OCI-LY7 (cell line): Measurements from ENCODE around the gene CPB2.

ENCODE experiments used
- EZH2phosphoT487 ChIP-seq: fragments of 200-600 bp; sonication (generic); IDR thresholded peaks from 2 replicates; pipeline ENCODE4 v1.6.1; 2018; ENCODE audit warnings: low read depth, borderline replicate concordance, mild to moderate bottlenecking, mixed run types, antibody characterized with exemption, low read length, moderate library complexity, mixed read lengths
- TF ChIP-seq, protein P1 (sequence below): fragments of 200-600 bp; sonication (generic); conservative IDR thresholded peaks from 2 replicates; pipeline ENCODE4 v1.5.1; 2014; ENCODE audit warnings: mild to moderate bottlenecking, antibody characterized with exemption, low read length, moderate library complexity, mixed read lengths

DNA sequence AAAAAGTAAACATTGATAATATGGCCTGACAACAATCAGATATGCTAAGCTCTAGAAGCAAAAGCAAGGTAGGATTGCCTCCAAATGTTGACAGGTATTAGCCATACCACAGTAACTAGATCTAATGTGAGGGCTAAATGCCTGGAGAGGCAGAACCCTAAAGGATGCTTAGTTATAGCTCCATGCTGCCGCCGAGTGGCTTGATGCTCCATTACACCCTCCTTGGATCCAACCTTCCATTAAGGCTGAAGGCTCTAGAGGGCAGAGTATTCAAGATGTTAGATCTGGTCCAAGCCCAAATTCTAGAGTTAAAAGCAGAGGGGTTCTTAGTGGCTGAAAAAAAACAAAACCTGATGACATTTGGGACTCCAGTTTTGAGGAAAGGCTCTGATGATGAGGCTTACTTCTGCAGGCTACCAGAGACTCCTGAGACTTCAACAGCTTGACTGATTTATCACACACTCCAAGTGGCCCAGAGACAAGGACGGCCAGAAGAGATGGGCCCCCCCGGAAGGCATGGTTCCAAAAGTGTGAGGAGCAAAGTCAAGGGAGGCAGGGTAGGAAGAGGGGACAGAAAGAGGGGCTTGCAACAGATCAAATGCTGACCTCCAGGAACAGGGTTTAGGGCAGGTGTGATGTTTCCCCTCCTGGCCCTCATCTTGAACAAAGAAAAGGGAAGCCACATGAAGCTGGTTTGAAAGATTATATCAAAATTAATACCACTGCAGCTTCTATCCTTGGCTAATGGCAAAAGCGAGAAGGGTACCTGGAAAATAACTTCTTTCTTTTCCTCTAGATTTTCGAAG, 21.9 kb upstream of the CPB2 start:
- TF ChIP-seq, protein P1, sequence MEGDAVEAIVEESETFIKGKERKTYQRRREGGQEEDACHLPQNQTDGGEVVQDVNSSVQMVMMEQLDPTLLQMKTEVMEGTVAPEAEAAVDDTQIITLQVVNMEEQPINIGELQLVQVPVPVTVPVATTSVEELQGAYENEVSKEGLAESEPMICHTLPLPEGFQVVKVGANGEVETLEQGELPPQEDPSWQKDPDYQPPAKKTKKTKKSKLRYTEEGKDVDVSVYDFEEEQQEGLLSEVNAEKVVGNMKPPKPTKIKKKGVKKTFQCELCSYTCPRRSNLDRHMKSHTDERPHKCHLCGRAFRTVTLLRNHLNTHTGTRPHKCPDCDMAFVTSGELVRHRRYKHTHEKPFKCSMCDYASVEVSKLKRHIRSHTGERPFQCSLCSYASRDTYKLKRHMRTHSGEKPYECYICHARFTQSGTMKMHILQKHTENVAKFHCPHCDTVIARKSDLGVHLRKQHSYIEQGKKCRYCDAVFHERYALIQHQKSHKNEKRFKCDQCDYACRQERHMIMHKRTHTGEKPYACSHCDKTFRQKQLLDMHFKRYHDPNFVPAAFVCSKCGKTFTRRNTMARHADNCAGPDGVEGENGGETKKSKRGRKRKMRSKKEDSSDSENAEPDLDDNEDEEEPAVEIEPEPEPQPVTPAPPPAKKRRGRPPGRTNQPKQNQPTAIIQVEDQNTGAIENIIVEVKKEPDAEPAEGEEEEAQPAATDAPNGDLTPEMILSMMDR = peak; percentile 90
- no peak for TF ChIP-seq EZH2phosphoT487
